ENCODE data around the gene NCBP3.

- TF ChIP-seq GATA3 (IDR thresholded peaks at IDR 0.05; ENCODE audit: low read depth, low read length) = no peak
- TF ChIP-seq GATA2 (IDR thresholded peaks at IDR 0.05; ENCODE audit: low read depth, low read length) = no peak
Observed at GRCh38 chr17:3803308-3803640, 42.8 kb downstream of the NCBP3 start.
